DND-41 (cell line): ENCODE results near the gene GLTP.

ENCODE experiments used
- CTCF ChIP-seq: IDR thresholded peaks from 2 replicates; pipeline ENCODE4 v1.5.1; 2012; ENCODE audit warnings: borderline replicate concordance, low read length, moderate library complexity, mild to moderate bottlenecking; ENCODE audit not compliant: poor library complexity, severe bottlenecking; ENCODE audit errors: extremely low read depth
- EZH2 ChIP-seq: IDR thresholded peaks from 3 replicates; pipeline ENCODE4 v1.6.1; 2012; ENCODE audit warnings: borderline replicate concordance, low read depth, mild to moderate bottlenecking, moderate library complexity, low read length, inconsistent platforms; ENCODE audit not compliant: severe bottlenecking

- TF ChIP-seq CTCF, result no peak
- no peak for TF ChIP-seq EZH2
These were observed 39.0 kb downstream of the GLTP start for GRCh38 chr12:109841356-109841755.
